ENCODE measurements around the gene CALD1.

The CALD1 gene

DNA sequence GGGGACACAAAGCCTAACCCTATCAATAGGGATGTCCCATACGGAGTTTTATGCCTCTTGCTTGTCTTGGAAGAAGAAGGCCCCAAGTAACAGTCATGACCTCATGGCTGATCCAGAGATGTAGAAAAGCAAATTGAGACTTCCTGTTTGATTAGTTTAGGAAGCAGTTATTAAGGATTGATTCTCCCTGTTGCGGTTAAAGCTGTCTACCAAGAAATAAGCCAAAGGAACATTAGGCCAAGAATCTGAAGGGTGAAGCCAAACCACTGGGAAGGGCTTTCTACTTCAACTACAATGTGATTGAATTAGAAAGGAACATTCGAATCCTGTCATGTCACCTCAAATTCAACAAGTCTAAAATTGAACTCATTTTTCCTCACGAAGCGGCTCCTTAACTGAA, 146.3 kb downstream of the CALD1 start:
- Histone ChIP-seq H3K79me2 (ENCODE audit: insufficient read depth, low read length) (no peaks in the 10 kb centered on the region), H3K9me3 (ENCODE audit: insufficient read depth, low read depth, low read length) (no peaks in the 10 kb centered on the region), H3K4me2 (ENCODE audit: low read depth, low read length, poor library complexity, severe bottlenecking) (no peak overlapping the region), H3K27me3 (ENCODE audit: insufficient read depth, low read length, poor library complexity, severe bottlenecking) (no peaks in the 10 kb centered on the region), H2AFZ (ENCODE audit: low read length) (no peak overlapping the region), H4K20me1 (ENCODE audit: insufficient read depth, low read length, poor library complexity, severe bottlenecking) (no peaks in the 10 kb centered on the region), H3K4me3 (ENCODE audit: low read length, poor library complexity, severe bottlenecking) (no peak overlapping the region), H3K9ac (ENCODE audit: low read depth, low read length, poor library complexity, severe bottlenecking) (no peak overlapping the region), H3K9me2 (replicated peaks; ENCODE audit: low read depth, low read length) (no peaks in the 10 kb centered on the region), H3K4me1 (ENCODE audit: insufficient read depth, low read length, poor library complexity, severe bottlenecking) (no peaks in the 10 kb centered on the region), H3F3A (ENCODE audit: low read depth) (no peaks in the 10 kb centered on the region), H3K36me3 (ENCODE audit: insufficient read depth, low read length) (no peaks in the 10 kb centered on the region)
- TF ChIP-seq EZH2phosphoT487 (IDR thresholded peaks at IDR 0.05; ENCODE audit: borderline replicate concordance): no peak
- TF ChIP-seq, protein P1, sequence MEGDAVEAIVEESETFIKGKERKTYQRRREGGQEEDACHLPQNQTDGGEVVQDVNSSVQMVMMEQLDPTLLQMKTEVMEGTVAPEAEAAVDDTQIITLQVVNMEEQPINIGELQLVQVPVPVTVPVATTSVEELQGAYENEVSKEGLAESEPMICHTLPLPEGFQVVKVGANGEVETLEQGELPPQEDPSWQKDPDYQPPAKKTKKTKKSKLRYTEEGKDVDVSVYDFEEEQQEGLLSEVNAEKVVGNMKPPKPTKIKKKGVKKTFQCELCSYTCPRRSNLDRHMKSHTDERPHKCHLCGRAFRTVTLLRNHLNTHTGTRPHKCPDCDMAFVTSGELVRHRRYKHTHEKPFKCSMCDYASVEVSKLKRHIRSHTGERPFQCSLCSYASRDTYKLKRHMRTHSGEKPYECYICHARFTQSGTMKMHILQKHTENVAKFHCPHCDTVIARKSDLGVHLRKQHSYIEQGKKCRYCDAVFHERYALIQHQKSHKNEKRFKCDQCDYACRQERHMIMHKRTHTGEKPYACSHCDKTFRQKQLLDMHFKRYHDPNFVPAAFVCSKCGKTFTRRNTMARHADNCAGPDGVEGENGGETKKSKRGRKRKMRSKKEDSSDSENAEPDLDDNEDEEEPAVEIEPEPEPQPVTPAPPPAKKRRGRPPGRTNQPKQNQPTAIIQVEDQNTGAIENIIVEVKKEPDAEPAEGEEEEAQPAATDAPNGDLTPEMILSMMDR (conservative IDR thresholded peaks at IDR 0.05; ENCODE audit: low read length): no peak

DNA sequence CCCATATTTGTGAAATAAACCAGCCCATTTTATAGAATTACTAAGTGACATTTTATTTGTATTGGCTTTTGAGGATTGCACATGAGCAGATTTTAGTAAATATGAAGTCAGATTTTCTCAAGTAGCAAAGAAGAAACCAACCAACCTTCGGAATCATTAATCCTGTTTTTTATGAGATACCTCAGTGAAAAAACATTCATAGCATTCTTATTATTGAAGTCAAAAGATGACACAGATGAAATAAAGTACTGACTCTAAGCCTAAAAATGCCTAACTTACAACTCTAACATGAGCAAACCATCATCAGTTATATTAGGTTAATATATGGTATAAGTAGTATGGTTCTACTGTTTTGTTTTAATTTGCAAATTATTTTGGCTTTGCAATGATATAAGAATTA, 147.0 kb downstream of the CALD1 start:
- H3K27me3 ChIP-seq (ENCODE audit: insufficient read depth, low read length, poor library complexity, severe bottlenecking): no peaks in the 10 kb centered on the region
- H3K9me2 ChIP-seq (replicated peaks; ENCODE audit: low read depth, low read length): no peaks in the 10 kb centered on the region
- no peak overlapping the region for H3K4me2 ChIP-seq (ENCODE audit: low read depth, low read length, poor library complexity, severe bottlenecking)
- no peak overlapping the region for H3K9ac ChIP-seq (ENCODE audit: low read depth, low read length, poor library complexity, severe bottlenecking)
- no peaks in the 10 kb centered on the region for H3K79me2 ChIP-seq (ENCODE audit: insufficient read depth, low read length)
- TF ChIP-seq, protein P1 (conservative IDR thresholded peaks at IDR 0.05; ENCODE audit: low read length): no peak
- TF ChIP-seq EZH2phosphoT487 (IDR thresholded peaks at IDR 0.05; ENCODE audit: borderline replicate concordance): no peak
- H3K4me3 ChIP-seq (ENCODE audit: low read length, poor library complexity, severe bottlenecking): no peak overlapping the region
- H3K4me1 ChIP-seq (ENCODE audit: insufficient read depth, low read length, poor library complexity, severe bottlenecking): no peaks in the 10 kb centered on the region
- no peaks in the 10 kb centered on the region for H3F3A ChIP-seq (ENCODE audit: low read depth)
- H3K36me3 ChIP-seq (ENCODE audit: insufficient read depth, low read length): no peaks in the 10 kb centered on the region
- H4K20me1 ChIP-seq (ENCODE audit: insufficient read depth, low read length, poor library complexity, severe bottlenecking): no peaks in the 10 kb centered on the region
- H2AFZ ChIP-seq (ENCODE audit: low read length): no peak overlapping the region
- H3K9me3 ChIP-seq (ENCODE audit: insufficient read depth, low read depth, low read length): no peaks in the 10 kb centered on the region

DNA sequence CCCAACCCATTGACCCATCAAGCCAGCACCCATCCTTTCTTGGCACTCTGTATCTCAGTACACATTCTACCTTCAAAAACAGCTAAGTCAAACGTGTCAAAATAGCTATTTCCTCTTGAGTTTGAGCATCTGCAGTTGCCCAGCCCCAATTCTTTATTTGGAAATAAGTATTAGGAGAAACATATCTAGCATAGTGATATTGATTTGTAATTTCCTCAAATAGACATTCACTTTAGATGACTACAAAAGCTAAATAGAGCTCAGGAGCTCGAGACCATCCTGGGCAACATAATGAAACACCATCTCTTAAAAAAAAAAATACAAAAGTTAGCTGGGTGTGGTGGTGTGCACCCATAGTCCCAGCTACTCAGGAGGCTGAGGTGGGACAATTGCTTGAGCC, 147.6 kb downstream of the CALD1 start:
- Histone ChIP-seq H3F3A (ENCODE audit: low read depth) (no peaks in the 10 kb centered on the region), H3K4me2 (ENCODE audit: low read depth, low read length, poor library complexity, severe bottlenecking) (no peak overlapping the region), H4K20me1 (ENCODE audit: insufficient read depth, low read length, poor library complexity, severe bottlenecking) (no peaks in the 10 kb centered on the region), H3K36me3 (ENCODE audit: insufficient read depth, low read length) (no peaks in the 10 kb centered on the region), H3K9ac (ENCODE audit: low read depth, low read length, poor library complexity, severe bottlenecking) (no peak overlapping the region), H3K4me1 (ENCODE audit: insufficient read depth, low read length, poor library complexity, severe bottlenecking) (no peaks in the 10 kb centered on the region), H3K9me3 (ENCODE audit: insufficient read depth, low read depth, low read length) (no peaks in the 10 kb centered on the region), H3K9me2 (replicated peaks; ENCODE audit: low read depth, low read length) (no peaks in the 10 kb centered on the region), H2AFZ (ENCODE audit: low read length) (no peak overlapping the region), H3K27me3 (ENCODE audit: insufficient read depth, low read length, poor library complexity, severe bottlenecking) (no peaks in the 10 kb centered on the region), H3K79me2 (ENCODE audit: insufficient read depth, low read length) (no peaks in the 10 kb centered on the region), H3K4me3 (ENCODE audit: low read length, poor library complexity, severe bottlenecking) (no peak overlapping the region)
- TF ChIP-seq, protein P1 (conservative IDR thresholded peaks at IDR 0.05; ENCODE audit: low read length): no peak

All from Loucy (cell line).